Measurements from ENCODE around the gene KLC3.

The KLC3 gene

DNA sequence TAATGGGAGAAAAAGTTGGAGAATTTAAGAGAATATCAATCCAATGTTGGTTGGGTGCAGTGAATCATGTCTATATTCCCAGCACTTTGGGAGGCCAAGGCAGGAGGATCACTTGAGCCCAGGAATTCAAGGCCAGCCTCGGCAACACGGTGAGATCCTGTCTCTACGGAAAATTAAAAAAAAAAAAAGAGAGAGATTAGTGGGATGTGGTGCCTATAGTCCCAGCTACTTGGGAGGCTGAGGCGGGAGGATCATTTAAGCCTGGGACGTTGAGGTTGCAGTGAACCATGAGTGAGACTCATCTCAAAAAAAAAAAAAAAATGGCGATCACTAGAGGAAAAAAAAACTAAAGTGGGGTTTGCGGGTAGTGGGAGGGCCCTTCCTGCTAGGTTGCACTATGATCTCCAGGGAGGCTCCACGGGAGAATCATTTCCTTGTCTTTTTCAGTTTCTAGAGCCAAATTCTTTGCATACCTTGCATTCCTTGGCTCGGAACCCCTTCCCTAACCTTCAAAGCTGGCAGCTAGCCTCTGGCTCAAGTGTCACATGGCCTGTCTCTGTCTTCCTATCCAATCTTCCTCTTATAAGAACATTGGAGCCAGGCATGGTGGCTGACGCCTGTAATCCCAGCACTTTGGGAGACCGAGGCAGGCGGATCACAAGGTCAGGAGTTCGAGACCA is 35.6 kb downstream of the KLC3 start:
- DNase-seq (ENCODE audit: low read depth in 2 of 2) = no peak

DNA sequence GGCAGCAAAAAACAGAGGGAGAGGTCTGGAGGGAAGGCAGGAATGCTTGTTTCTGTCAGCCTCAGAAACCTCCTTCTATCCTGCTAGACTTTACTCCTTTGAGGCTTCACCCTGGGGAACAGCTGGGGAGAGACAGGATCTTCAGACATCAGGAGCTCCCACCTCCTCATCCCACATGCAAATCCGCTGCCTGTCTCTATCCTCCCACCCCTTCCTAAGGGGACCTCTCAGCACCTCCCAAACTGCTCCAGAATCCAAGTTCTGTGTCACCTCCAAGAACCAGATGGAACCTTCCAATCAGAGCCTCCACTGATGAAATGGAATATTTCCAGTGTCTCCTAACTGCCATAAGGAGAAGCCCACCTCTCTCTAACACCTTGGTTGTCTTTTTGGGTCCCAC is 39.6 kb downstream of the KLC3 start:
- no peak for DNase-seq (ENCODE audit: low read depth in 2 of 2)

DNA sequence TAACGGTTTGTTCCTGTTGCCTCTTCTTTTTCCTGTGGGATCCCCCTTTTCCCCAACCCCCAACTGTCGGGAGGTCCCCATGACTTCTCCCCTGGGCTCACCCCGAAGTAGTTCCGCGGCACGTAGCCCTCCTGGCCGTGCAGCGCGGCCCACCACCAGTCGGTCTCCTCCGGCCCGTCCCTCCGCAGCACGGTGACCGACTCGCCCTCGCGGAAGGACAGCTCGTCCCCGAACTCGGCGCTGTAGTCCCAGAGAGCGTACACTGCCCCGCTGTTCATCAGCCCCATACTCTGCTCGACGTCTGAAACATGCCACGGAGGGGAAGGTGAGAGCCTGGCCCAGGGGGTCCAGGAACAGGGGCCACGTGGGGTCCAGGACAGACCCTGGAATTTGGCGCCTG is 41.9 kb downstream of the KLC3 start:
- no peak for DNase-seq (ENCODE audit: low read depth in 2 of 2)

DNA sequence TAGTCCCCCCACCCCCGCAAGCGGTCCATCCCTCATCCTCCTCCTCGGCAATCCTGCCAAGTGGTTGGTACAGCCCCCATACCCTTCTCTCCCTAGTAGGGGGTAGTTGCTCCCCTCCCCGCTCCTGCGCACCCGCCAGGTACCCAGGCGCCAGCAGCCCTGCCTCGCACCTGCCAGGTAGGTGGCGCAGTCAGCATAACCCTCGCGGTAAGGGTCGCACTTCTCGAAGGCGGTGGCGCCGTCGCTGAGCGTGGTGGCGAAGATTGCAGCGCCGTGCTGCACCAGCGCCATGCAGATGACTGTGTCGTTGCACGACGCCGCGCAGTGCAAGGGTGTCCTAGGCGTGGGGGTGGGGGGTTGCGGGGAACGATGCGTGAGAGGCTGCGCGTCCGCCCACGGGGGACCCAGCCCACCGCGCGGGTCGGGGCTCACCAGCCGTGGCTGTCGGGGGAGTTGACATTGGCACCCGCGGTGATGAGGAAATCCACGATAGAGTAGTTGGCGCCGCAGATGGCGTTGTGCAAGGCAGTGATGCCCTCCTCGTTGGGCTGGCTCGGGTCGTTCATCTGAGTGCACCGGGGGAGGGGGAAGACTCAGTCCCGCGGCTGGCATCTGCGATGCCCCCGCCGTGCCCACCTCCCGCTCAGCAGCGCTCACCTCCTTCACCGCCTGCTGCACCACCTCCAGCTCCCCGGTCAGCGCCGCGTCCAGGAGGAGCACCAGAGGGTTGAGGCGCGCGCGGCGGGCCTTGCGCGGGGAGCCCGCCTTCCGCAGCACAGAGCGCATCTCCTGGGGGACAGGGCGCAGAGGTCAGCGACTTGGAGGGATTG is 45.1 kb downstream of the KLC3 start:
- DNase-seq (ENCODE audit: low read depth in 2 of 2) = no peak

DNA sequence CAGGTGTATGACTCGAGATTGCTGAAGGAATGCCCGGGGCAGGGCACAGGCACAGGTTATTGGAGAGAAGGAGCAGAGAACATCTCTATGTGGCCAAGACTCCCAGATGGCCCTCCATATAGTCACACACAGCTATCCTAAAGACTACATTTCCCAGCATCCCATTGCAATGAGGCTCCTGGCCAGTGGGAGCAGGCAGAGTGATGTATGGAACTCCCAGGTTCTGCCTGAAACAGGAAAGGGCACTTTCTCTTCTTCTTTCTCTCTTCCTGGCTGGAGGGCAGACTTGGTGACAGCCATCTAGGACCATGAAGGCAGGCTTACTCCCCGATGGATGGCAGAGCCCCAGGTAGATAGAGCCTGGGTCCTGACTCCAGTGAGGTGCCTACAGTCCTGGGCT is 50.8 kb downstream of the KLC3 start:
- no peak for DNase-seq (ENCODE audit: low read depth in 2 of 2)

DNA sequence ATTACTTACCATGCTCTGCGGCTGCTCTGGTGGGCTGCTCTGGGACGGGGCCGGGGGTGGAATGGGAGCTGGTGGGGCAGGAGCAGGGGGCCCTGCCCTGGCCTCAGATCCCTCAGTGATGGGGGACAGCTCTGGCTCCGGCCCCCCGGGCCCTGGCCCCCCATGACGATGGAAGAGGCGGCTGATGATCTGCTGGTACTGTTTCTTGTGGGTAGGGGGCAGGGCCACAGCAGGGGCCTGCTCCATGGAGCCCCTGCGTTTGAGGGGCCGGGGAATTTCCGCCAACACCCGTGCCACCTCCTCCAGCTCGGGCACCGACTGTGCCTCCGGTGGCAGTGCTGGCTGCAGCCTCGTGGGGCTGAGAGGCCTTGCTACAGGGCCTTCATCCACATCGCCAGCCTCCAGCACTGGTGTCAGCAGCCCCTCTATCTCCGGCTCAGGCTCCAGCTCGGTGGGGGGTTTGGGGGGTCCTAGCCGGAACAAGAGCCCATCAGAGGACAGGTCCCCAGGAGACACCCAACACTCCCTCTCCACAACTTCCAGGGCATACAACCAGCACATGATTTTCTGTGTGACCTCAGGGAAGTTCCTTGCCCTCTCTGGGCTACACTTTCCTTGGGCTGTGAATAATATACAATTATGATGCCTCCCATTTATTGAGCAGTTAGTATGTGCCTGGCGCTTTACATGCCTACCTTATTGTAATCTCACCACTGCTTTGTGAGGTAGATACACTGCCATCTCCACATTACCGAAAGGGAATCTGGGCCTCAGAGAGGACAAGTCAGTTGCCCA is 51.5 kb downstream of the KLC3 start:
- no peak for DNase-seq (ENCODE audit: low read depth in 2 of 2)

DNA sequence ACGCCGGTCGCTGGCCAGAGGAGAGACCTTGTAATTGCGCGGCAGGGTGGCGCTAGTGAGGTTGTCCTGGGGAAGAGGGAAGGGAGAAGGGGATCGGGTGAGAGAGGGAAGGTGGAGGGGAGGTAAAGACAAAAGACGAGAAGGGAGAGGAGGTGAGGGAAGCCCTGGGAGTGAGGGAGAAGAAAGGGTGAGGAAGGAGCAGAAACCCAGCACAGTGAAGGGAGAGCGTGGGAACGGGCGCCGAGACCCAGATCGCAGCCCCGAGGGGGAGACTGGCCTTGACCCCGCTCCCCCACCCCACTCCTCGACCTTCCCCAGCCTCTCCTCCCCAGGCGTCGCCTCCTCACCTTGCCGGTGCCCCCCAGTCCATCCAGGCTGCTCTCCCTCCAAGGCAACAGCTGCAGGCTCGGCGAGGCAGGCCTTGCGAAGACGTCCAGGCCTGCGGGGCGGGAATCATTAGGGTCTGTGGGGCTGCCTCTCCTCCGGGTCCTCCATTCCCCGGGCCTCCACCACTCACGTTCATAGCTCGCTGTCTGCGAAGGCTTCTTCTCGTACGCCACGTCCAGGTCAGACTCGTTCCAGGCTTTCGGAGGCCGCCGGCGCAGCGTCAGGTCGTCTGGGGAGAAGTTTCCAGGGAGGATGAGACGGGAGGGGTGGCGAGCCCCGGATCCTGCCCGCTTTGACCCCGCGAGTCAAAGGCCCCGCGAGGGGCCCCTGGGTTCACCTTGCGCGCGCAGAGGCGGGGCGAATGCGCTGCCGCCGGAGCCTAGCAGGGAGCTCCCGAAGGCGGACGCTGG is 55.5 kb downstream of the KLC3 start:
- DNase-seq (ENCODE audit: low read depth in 2 of 2) = no peak

DNA sequence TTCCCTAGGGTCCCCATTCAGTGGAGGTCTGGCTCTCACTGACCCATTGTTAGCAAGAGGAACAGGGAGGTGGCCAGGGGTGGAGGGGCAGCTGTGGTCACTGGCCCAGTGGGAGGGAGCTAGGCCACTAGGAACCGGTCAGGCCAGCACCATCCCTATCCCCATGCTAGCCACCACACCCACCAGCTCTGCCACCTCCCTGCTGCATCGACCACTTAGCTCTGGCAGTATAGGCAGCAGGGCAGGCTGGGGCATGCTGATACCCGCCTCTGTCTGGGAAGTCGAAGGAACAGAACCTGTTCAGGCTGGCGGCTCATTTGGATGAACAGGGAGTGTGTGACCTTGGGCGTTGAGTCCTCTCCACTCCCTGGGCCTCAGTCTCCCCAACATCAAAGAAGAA is 59.6 kb downstream of the KLC3 start:
- DNase-seq (ENCODE audit: low read depth in 2 of 2) = no peak

All from stimulated activated CD8-positive, alpha-beta memory T cell treated with anti-CD3 and anti-CD28 coated beads, Interleukin-15, amount 100 ng/mL, for 48 hours (primary cell).